CD4-positive, alpha-beta T cell treated with Interleukin-17A for 4 hours (primary cell): Measurements from ENCODE around the gene RAB3GAP2.
"Not testable (repeated sequence)": the region's sequence is repeated elsewhere in the genome, so short reads cannot be mapped to it uniquely, and the experiment has no call there.

Experiments
- DNase-seq: peaks from one replicate; pipeline ENCODE4 v3.0.0-alpha.2; 2020; ENCODE audit warnings: mixed read lengths

RAB3GAP2 gene

GRCh38 chr1:220281159-220281574 lies 8.9 kb upstream of the RAB3GAP2 start:
- no peak for DNase-seq

DNA sequence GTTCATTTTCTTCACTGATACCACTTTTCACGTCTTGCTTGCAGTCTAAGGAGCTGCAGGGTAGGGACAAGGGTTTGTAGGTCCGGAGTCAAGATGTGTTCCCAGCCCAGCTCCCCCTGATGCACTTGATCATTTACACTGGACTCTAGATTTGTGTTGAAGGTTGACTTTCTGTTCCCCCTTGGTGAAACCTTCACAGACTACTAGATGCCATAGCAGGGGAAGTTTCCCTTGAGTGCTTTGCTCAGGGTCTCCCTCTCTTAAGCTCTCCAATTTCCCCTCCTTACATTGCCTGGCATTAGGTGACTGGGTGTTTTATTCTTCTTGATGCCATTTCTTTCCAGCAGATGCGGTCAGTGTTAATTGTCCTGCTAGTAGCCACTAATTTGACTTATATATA lies 8.0 kb upstream of the RAB3GAP2 start:
- no peak for DNase-seq

- DNase-seq = no peak
Observed at GRCh38 chr1:220278991-220279390, 6.7 kb upstream of the RAB3GAP2 start.

DNA sequence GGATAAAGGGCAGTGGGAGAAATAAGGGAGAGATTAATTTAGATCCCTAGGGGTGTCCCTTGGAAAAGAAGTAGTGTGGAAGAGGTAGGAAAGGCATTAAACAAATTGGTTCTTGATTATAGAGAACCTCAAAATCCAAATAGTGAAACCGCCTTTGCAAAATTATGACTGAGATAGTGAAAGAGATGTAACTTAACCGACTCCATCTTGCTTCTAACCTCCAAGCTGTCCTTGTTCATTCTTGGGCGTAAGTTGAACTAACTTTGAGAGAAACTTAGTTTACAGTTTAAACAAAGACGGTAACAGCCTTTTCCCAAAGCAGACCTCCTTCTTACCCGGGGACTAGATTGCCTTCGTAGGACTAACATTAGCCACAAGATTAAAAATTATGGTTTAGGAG lies 3.2 kb upstream of the RAB3GAP2 start:
- DNase-seq = no peak

DNA sequence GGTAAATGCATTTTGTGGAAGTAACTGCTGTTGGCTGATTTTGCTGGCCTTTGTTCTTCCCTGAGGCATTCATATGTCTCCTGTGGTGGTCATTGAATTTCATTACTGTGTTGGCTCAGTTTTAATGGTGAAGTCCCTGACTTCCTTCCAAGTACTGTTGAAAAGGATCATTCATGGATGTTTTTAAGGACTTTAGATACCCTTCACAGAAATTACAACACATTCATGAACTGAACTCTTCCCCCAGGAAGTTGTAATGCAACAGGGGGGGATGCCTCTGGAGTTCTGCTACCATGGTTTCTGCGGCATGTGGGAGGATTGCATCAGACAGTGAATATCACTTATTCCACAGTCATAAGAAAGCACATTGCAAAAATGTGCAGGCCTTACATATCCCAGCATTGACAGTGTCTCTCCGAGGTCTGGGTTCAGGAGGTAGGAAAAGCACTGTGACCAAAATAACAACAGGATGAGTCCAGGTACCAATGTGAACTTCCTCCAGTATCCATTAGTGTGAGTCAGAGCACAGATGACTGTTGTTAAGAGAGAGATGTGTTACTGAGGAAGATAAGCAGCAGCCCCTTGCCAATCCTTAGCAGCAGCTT lies 2.1 kb upstream of the RAB3GAP2 start:
- no peak for DNase-seq

GRCh38 chr1:220272841-220273090 lies 513 bp upstream of the RAB3GAP2 start:
- no peak for DNase-seq

GRCh38 chr1:220271706-220272046 lies 577 bp downstream of the RAB3GAP2 start:
- DNase-seq = peak; percentile 10

- no peak for DNase-seq
Observed at GRCh38 chr1:220269036-220269435, 3.2 kb downstream of the RAB3GAP2 start.

DNA sequence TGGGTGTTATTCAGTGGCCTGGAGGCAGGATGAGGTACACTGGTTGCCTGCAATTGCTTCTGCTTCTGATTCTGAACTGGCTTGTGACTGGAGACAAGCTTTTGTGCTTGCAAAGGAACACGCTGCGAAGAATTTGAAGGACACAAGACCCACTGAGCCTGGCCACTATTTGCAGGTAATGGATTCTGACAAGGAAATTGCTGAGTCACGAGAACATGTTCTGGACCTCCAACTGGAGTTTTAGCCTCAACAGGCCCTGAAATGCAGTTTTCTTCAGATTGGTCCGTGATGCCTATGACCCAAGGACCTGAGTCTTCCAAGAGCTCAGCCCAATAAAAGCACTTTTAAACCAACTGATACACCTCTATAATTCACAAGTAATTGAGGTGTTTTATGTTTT lies 4.6 kb downstream of the RAB3GAP2 start:
- DNase-seq = no peak

GRCh38 chr1:220260228-220260627 lies 12.0 kb downstream of the RAB3GAP2 start:
- DNase-seq = not testable (repeated sequence)

- not testable (repeated sequence) for DNase-seq
Observed at GRCh38 chr1:220259756-220260155, 12.5 kb downstream of the RAB3GAP2 start.

GRCh38 chr1:220256194-220256593 lies 16.1 kb downstream of the RAB3GAP2 start:
- not testable (repeated sequence) for DNase-seq

DNA sequence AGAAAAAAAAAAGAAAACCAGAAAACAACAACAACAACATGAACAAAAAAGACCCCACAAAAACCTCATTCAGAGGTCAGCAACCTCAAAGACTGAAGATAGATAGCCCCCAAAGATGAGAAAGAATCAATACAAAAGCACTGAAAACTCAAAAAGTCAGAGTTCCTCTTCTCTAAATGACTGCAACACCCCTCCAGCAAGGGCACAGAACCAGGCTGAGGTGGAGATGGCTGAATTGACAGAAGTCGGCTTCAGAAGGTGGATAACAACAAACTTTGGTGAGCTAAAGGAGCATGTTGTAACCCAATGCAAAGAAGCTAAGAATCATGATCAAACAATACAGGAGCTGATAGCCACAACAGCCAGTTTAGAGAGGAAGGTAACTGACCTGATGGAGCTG lies 17.0 kb downstream of the RAB3GAP2 start:
- DNase-seq = no peak

DNA sequence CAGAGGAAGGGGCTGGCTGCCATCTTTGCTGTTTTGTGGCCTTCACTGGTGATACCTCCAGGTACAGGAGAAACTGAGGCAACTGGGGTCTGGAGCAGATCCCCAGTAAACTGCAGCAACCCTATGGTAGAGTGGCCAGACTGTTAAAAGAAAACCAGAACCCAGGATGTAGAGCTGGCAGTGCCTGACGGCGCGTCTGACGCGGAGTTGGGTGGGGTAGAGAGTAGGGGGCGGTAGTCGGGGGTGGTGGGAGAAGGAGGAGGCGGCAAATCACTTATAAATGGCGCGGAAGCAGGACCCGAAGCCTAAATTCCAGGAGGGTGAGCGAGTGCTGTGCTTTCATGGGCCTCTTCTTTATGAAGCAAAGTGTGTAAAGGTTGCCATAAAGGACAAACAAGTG lies 19.0 kb downstream of the RAB3GAP2 start:
- not testable (repeated sequence) for DNase-seq

DNA sequence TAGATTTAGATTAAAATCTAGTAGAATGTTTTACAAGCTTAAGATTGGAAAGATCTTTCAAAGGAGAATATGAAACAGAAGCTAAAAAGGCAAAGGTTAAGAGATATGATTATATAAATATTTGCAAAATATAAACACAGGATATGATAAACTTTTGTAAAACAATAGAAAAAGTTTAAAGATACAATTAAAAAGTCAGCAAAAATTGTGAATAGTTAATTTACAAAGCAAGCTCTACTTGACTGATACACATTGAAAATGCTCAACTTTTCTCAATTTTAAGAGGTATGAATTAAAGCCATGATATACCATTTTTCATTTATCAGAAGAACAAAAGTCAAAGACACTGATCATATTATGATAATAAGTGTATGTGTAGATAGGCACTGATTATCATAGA lies 21.0 kb downstream of the RAB3GAP2 start:
- DNase-seq = no peak

DNA sequence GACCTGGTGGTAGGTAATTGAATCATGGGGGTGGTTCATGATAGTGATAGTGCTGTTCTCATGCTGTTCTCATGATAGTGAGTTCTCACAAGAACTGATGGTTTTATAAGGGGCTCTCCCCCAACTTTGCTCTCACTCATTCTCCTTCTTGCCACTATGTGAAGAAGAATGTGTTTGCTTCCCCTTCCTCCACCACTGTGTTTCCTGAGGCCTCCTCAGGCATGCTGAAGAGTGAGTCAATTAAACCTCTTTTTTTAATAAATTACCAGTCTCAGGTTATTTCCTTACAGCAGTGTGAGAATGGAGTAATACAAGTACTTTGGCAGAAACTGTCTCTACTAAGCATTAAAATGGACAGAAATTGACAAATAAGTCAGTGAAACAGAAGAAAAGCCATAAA lies 21.6 kb downstream of the RAB3GAP2 start:
- DNase-seq = no peak

DNA sequence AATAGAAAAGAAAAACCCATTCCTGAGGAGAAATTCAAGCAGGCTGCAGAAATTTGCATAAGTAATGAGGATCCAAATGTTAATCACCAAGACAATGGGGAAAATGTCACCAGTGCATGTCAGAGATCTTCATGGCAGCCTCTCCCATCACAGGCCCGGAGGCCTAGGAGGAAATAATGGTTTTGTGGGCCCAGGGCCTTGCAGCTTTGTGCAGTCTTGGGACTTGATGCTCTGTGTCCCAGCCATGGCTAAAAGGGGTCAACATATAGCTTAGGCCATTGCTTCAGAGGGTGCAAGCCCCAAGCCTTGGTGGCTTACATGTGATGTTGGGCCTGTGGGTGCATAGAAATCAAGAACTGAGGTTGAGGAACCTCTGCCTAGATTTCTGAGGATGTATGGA lies 22.7 kb downstream of the RAB3GAP2 start:
- DNase-seq = no peak

- DNase-seq = not testable (repeated sequence)
Observed at GRCh38 chr1:220248715-220249265, 23.5 kb downstream of the RAB3GAP2 start.

DNA sequence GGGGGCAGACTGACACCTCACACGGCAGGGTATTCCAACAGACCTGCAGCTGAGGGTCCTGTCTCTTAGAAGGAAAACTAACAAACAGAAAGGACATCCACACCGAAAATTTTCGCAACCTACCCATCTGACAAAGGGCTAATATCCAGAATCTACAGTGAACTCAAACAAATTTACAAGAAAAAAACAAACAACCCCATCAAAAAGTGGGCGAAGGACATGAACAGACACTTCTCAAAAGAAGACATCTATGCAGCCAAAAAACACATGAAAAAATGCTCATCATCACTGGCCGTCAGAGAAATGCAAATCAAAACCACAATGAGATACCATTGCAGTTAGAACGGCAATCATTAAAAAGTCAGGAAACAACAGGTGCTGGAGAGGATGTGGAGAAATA lies 26.4 kb downstream of the RAB3GAP2 start:
- DNase-seq = not testable (repeated sequence)

GRCh38 chr1:220243947-220244346 lies 28.3 kb downstream of the RAB3GAP2 start:
- DNase-seq = no peak

DNA sequence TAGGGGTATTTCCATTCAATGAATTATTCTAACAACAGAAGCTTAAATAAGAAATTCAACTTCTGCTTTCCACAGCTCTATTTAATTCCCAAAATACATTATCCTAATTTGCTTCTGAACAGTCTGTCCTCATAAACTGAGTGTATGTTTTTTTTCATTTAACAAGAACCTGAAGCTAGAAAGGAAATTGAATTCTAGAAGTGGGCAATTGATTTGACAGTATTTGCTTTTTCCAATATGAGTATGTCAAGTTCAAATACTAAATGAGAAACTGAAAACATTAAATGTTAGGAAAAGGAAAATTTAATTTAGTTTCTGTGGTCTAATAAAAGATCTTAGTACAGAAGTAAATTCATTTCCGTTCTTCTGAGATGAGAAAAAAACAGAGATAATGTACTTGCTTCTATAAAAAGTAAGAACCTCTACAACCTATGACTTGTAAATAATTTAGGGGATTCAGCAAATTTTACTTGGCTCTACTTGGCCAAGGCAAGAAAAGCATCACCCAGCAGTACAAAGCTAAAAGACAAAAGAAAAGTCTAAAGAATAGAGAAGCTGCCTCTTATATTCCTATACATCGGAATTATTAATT lies 31.1 kb downstream of the RAB3GAP2 start:
- no peak for DNase-seq

GRCh38 chr1:220239966-220240365 lies 32.3 kb downstream of the RAB3GAP2 start:
- no peak for DNase-seq

GRCh38 chr1:220239213-220239612 lies 33.0 kb downstream of the RAB3GAP2 start:
- DNase-seq = no peak

DNA sequence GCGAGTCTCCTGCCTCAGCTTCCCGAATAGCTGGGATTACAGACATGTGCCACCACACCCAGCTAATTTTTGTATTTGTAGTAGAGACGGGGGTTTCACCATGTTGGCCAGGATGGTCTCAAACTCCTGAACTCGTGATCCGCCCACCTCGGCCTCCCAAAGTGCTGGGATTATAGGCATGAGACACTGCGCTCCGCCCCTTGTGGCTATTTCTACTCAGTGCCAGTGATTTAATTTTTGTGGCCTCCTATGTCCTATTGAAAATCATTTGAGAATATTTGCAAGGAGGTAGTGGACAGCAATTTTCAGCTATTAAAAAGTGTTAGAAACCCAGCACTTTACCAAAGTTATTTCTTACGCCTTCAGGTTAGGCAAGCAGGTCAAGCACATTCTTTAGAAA lies 36.0 kb downstream of the RAB3GAP2 start:
- DNase-seq = not testable (repeated sequence)

GRCh38 chr1:220235462-220235861 lies 36.8 kb downstream of the RAB3GAP2 start:
- no peak for DNase-seq
